OCI-LY7 (cell line): ENCODE results near the gene OTUD6A. TPM values are rescaled to one million over a fixed set of nuclear protein-coding genes. Genes with fewer than 3 reads are reported as not detected.

Experiments
- Bru-seq: library from RNA; stranded (reverse); fragments of 400-500 nt; gene quantifications from one replicate; lab custom pipeline; 2021; lab: Mats Ljungman, UMichigan
- BruChase-seq, 2 experiments: library from RNA; stranded (reverse); fragments of 400-500 nt; gene quantifications; one replicate each; lab custom pipeline; 2021; lab: Mats Ljungman, UMichigan
- BruUV-seq: library from RNA; stranded (reverse); fragments of 400-500 nt; replicated peaks from 2 replicates; lab custom pipeline; 2021; lab: Mats Ljungman, UMichigan
- CTCF ChIA-PET: fragments of 300-600 bp; sonication (Branson Sonifier 250); formaldehyde crosslinking; loops from one replicate; lab custom pipeline; 2022; ENCODE audit warnings: antibody characterized with exemption; ENCODE audit not compliant: unreplicated experiment; lab: Charles Lee
- POLR2A ChIA-PET: fragments of 300-600 bp; sonication (Branson Sonifier 250); formaldehyde crosslinking; loops from one replicate; lab custom pipeline; 2022; ENCODE audit warnings: antibody characterized with exemption; lab: Charles Lee
- DNase-seq: peaks from one replicate; pipeline ENCODE4 v3.0.0-alpha.2; 2015; ENCODE audit warnings: low spot score
- H2AFZ ChIP-seq: fragments of 200-600 bp; sonication (generic), shearing (Covaris generic); 2 replicates; pipeline ENCODE4 v1.6.1; 2014; ENCODE audit warnings: mild to moderate bottlenecking, antibody characterized with exemption, low read length, moderate library complexity
- H3K27ac ChIP-seq: fragments of 200-600 bp; sonication (generic); 2 replicates; pipeline ENCODE4 v1.5.1; 2014; ENCODE audit warnings: mixed run types, low read depth, mild to moderate bottlenecking, moderate library complexity, low read length, inconsistent platforms; ENCODE audit not compliant: poor library complexity, severe bottlenecking
- H3K36me3 ChIP-seq: fragments of 200-600 bp; sonication (generic); 2 replicates; pipeline ENCODE4 v1.6.1; 2014; ENCODE audit warnings: mild to moderate bottlenecking, antibody characterized with exemption, low read length, moderate library complexity, mixed read lengths; ENCODE audit not compliant: insufficient read depth
- H3K4me1 ChIP-seq: fragments of 200-600 bp; sonication (generic); 2 replicates; pipeline ENCODE4 v1.5.1; 2014; ENCODE audit warnings: mild to moderate bottlenecking, low read length; ENCODE audit not compliant: insufficient read depth, poor library complexity, severe bottlenecking
- H3K4me2 ChIP-seq: fragments of 200-600 bp; sonication (generic); 2 replicates; pipeline ENCODE4 v1.6.1; 2014; ENCODE audit warnings: mild to moderate bottlenecking, low read length
- H3K4me3 ChIP-seq: fragments of 200-600 bp; sonication (generic); 2 replicates; pipeline ENCODE4 v1.5.1; 2014; ENCODE audit warnings: mild to moderate bottlenecking, low read depth, low read length; ENCODE audit not compliant: poor library complexity, severe bottlenecking
- H3K79me2 ChIP-seq: fragments of 200-600 bp; sonication (generic); 2 replicates; pipeline ENCODE4 v1.6.1; 2016; ENCODE audit warnings: low read depth, mild to moderate bottlenecking, low read length, moderate library complexity, mixed read lengths; ENCODE audit not compliant: insufficient read depth
- H3K9me2 ChIP-seq: fragments of 200-600 bp; sonication (generic); 2 replicates; pipeline ENCODE4 v1.6.1; 2016; ENCODE audit warnings: mild to moderate bottlenecking, low read length, mixed read lengths; ENCODE audit not compliant: insufficient read depth
- H3K9me3 ChIP-seq: fragments of 200-600 bp; sonication (generic); 2 replicates; pipeline ENCODE4 v1.6.1; 2014; ENCODE audit warnings: mild to moderate bottlenecking, mixed run types, low read length, mixed read lengths
- H4K20me1 ChIP-seq: fragments of 200-600 bp; sonication (generic); 2 replicates; pipeline ENCODE4 v1.6.1; 2014; ENCODE audit warnings: mild to moderate bottlenecking, antibody characterized with exemption, low read length, moderate library complexity, mixed read lengths; ENCODE audit not compliant: insufficient read depth
- CTCF ChIP-seq: fragments of 200-600 bp; sonication (generic); conservative IDR thresholded peaks from 2 replicates; pipeline ENCODE4 v1.5.1; 2014; ENCODE audit warnings: mild to moderate bottlenecking, antibody characterized with exemption, low read length, moderate library complexity, mixed read lengths
- EZH2phosphoT487 ChIP-seq: fragments of 200-600 bp; sonication (generic); IDR thresholded peaks from 2 replicates; pipeline ENCODE4 v1.6.1; 2018; ENCODE audit warnings: low read depth, borderline replicate concordance, mild to moderate bottlenecking, mixed run types, antibody characterized with exemption, low read length, moderate library complexity, mixed read lengths
- intact Hi-C: fragments of 100-400 bp; cut with micrococcal nuclease; formaldehyde crosslinking; loops from one replicate; pipeline ENCODE4 v1.10.0; 2022; ENCODE audit not compliant: unreplicated experiment
- long read RNA-seq: library from polyadenylated mRNA; stranded (forward); transcript quantifications from one replicate; pipeline ENCODE4 v2.0.0, GENCODE V29; 2022
- total RNA-seq, 2 experiments: library from RNA; depleted of rRNA in 1 of 2; stranded (reverse); fragments of >200 nt in 1 of 2; shearing (Covaris generic) in 1 of 2; gene quantifications; 2 replicates each; pipeline ENCODE4 v1.2.3, GENCODE V29; 2014 to 2022

Gene OTUD6A
- not detected in 2 replicates for total RNA-seq (2014; rRNA removed; shearing (Covaris generic))
- total RNA-seq (2022) = not detected in 2 replicates
- not detected for Bru-seq, nascent RNA
- not detected for BruChase-seq, experiment 1, labeled RNA remaining after a 6-hour chase
- not detected for BruChase-seq, experiment 2, labeled RNA remaining after a 2-hour chase
- long read RNA-seq = 0 reads

GRCh38 chrX:70062076-70062475, at the start of gene OTUD6A:
OTUD6A (plus strand) TSS chrX:70062457; CDS start chrX:70062525, 68 bp downstream.
- no TSS peak for BruUV-seq
- CTCF ChIA-PET = no interaction called here

GRCh38 chrX:70012756-70013155, 49.5 kb upstream of the OTUD6A start:
- no peak for DNase-seq
- CTCF ChIA-PET = no interaction called here
- TF ChIP-seq CTCF = no peak
- POLR2A ChIA-PET = no interaction called here
- no TSS peak for BruUV-seq
- Histone ChIP-seq H2AFZ (no peak overlapping the region), H3K9me3 (no peaks in the 10 kb centered on the region), H4K20me1 (no peaks in the 10 kb centered on the region), H3K27ac (no peak overlapping the region), H3K36me3 (no peaks in the 10 kb centered on the region), H3K4me3 (no peak overlapping the region), H3K9me2 (no peaks in the 10 kb centered on the region), H3K4me1 (no peaks in the 10 kb centered on the region), H3K79me2 (no peaks in the 10 kb centered on the region), H3K4me2 (no peak overlapping the region)
- intact Hi-C loops = no loop called here

More at GRCh38 chrX:70062076-70062475, at the start of gene OTUD6A:
- no peak for DNase-seq
- Histone ChIP-seq H3K4me3 (no peak within 1 kb of the TSS), H3K27ac (no peak within 1 kb of the TSS), H3K79me2 (no peaks in the 10 kb centered on the region), H4K20me1 (no peaks in the 10 kb centered on the region), H3K9me3 (no peaks in the 10 kb centered on the region), H2AFZ (no peak within 1 kb of the TSS), H3K36me3 (no peaks in the 10 kb centered on the region), H3K4me1 (no peaks in the 10 kb centered on the region), H3K9me2 (no peaks in the 10 kb centered on the region), H3K4me2 (no peak within 1 kb of the TSS)
- POLR2A ChIA-PET = no interaction called here
- intact Hi-C loops = no loop called here
- TF ChIP-seq CTCF = no peak
- TF ChIP-seq EZH2phosphoT487 = no peak
